Medulla oblongata (tissue), 1 donor: ENCODE data around the gene CEPT1.
"Not testable (repeated sequence)": the region's sequence is repeated elsewhere in the genome, so short reads cannot be mapped to it uniquely, and the experiment has no call there.

Experiments used
- DNase-seq: peaks from one replicate; pipeline ENCODE4 v3.0.0-alpha.2; 2015; ENCODE audit errors: extremely low spot score

CEPT1 gene

GRCh38 chr1:111209622-111210021 lies 69.6 kb downstream of the CEPT1 start:
- DNase-seq: no peak

GRCh38 chr1:111211921-111212320 lies 71.9 kb downstream of the CEPT1 start:
- DNase-seq: no peak

GRCh38 chr1:111212634-111213335 lies 72.8 kb downstream of the CEPT1 start:
- DNase-seq: no peak

GRCh38 chr1:111213412-111213811 lies 73.4 kb downstream of the CEPT1 start:
- no peak for DNase-seq

- DNase-seq: no peak
Measured at GRCh38 chr1:111214074-111214801, 74.2 kb downstream of the CEPT1 start.

GRCh38 chr1:111214884-111215283 lies 74.9 kb downstream of the CEPT1 start:
- no peak for DNase-seq

- DNase-seq: not testable (repeated sequence)
Measured at GRCh38 chr1:111215285-111215684, 75.3 kb downstream of the CEPT1 start.

- DNase-seq: no peak
Measured at GRCh38 chr1:111216751-111217150, 76.7 kb downstream of the CEPT1 start.

GRCh38 chr1:111217183-111217910 lies 77.3 kb downstream of the CEPT1 start:
- no peak for DNase-seq

- no peak for DNase-seq
Measured at GRCh38 chr1:111218701-111219556, 78.9 kb downstream of the CEPT1 start.

GRCh38 chr1:111219557-111220286 lies 79.7 kb downstream of the CEPT1 start:
- DNase-seq: peak; percentile 71

GRCh38 chr1:111220302-111220890 lies 80.4 kb downstream of the CEPT1 start:
- DNase-seq: no peak

GRCh38 chr1:111221276-111221632 lies 81.2 kb downstream of the CEPT1 start:
- DNase-seq: no peak

- peak; percentile 58 for DNase-seq
Measured at GRCh38 chr1:111221633-111222291, 81.7 kb downstream of the CEPT1 start.

GRCh38 chr1:111222308-111223125 lies 82.5 kb downstream of the CEPT1 start:
- DNase-seq: peak; percentile 77

GRCh38 chr1:111223126-111223685 lies 83.2 kb downstream of the CEPT1 start:
- DNase-seq: no peak

GRCh38 chr1:111225091-111225490 lies 85.1 kb downstream of the CEPT1 start:
- DNase-seq: no peak

- no peak for DNase-seq
Measured at GRCh38 chr1:111225717-111226400, 85.8 kb downstream of the CEPT1 start.
